H1 (cell line): ENCODE measurements around the gene HSD17B13. TPM values are rescaled to one million over a fixed set of nuclear protein-coding genes. Genes with fewer than 3 reads are reported as not detected.

Source experiments
- CTCF ChIA-PET: fragments of 300-600 bp; sonication (Branson Sonifier 250); formaldehyde crosslinking; loops from one replicate; lab custom pipeline; 2021; ENCODE audit not compliant: partially characterized antibody; lab: Charles Lee
- POLR2A ChIA-PET: fragments of 300-600 bp; sonication (Branson Sonifier 250); formaldehyde crosslinking; loops from one replicate; lab custom pipeline; 2021; ENCODE audit warnings: inconsistent platforms; ENCODE audit not compliant: partially characterized antibody; lab: Charles Lee
- DNase-seq, 2 experiments: peaks; one replicate each; pipeline versions ENCODE4 v3.0.0 to v3.0.0-alpha.2; 2010 to 2022; ENCODE audit warnings: low spot score in 2 of 2, low read depth in 1 of 2, mixed read lengths in 1 of 2
- FAIRE-seq: peaks from 2 replicates; lab custom pipeline; 2011; peaks lifted over from hg19 to GRCh38; lab: Jason Lieb, UNC
- H2AFZ ChIP-seq: 2 replicates; pipeline ENCODE4 v1.8.1; 2012; ENCODE audit warnings: low read length, inconsistent platforms
- H2AK5ac ChIP-seq: 2 replicates; pipeline ENCODE4 v1.6.1; 2013; ENCODE audit warnings: low read depth, low read length
- H2BK120ac ChIP-seq: replicated peaks from 2 replicates; pipeline ENCODE3; 2013; ENCODE audit warnings: low read depth, low read length, inconsistent platforms
- H2BK12ac ChIP-seq: 2 replicates; pipeline ENCODE4 v1.6.1; 2013; ENCODE audit warnings: low read depth, low read length
- H2BK15ac ChIP-seq: 2 replicates; pipeline ENCODE4 v1.6.1; 2013; ENCODE audit warnings: low read length
- H2BK20ac ChIP-seq: 2 replicates; pipeline ENCODE4 v1.6.1; 2013; ENCODE audit warnings: low read length
- H2BK5ac ChIP-seq: 2 replicates; pipeline ENCODE4 v1.6.1; 2013; ENCODE audit warnings: low read depth, low read length
- H3K14ac ChIP-seq: 2 replicates; pipeline ENCODE4 v1.6.1; 2013; ENCODE audit warnings: inconsistent platforms; ENCODE audit not compliant: insufficient read length
- H3K18ac ChIP-seq: 2 replicates; pipeline ENCODE4 v1.6.1; 2013; ENCODE audit warnings: low read length; ENCODE audit errors: extremely low read depth
- H3K23ac ChIP-seq: 2 replicates; pipeline ENCODE4 v1.6.1; 2013; ENCODE audit warnings: inconsistent platforms; ENCODE audit not compliant: insufficient read length
- H3K23me2 ChIP-seq: 2 replicates; pipeline ENCODE4 v1.6.1; 2013; ENCODE audit warnings: low read depth, low read length
- H3K27ac ChIP-seq: 2 replicates; pipeline ENCODE4 v1.6.1; 2011; ENCODE audit warnings: low read depth, low read length, inconsistent platforms
- H3K27me3 ChIP-seq, 4 experiments: replicated peaks in 1 of 4; 1 replicate in 1 of 4; 2 replicates in 3 of 4; pipeline versions ENCODE4 v1.6.1 to v1.8.1; 2011 to 2013; ENCODE audit warnings: low read length in 3 of 4, mild to moderate bottlenecking in 3 of 4, inconsistent platforms in 2 of 4, mixed read lengths in 2 of 4, moderate library complexity in 1 of 4; ENCODE audit not compliant: control insufficient read depth in 3 of 4, insufficient read depth in 3 of 4; ENCODE audit errors: extremely low read depth in 1 of 4
- H3K36me3 ChIP-seq, 4 experiments: 2 replicates each; pipeline versions ENCODE4 v1.6.1 to v1.8.1; 2011 to 2013; ENCODE audit warnings: mild to moderate bottlenecking in 4 of 4, low read length in 3 of 4, moderate library complexity in 2 of 4, control low read depth in 1 of 4, inconsistent platforms in 1 of 4; ENCODE audit not compliant: insufficient read depth in 4 of 4, control insufficient read depth in 2 of 4
- H3K4ac ChIP-seq: replicated peaks from 2 replicates; pipeline ENCODE3; 2013; ENCODE audit warnings: low read length, low read depth, mixed read lengths, inconsistent platforms; ENCODE audit not compliant: insufficient read length
- H3K4me1 ChIP-seq, 4 experiments: replicated peaks in 1 of 4; 1 replicate in 1 of 4; 2 replicates in 3 of 4; pipeline versions ENCODE4 v1.6.1 to v1.8.1; 2011 to 2013; ENCODE audit warnings: low read length in 3 of 4, inconsistent platforms in 2 of 4, mixed read lengths in 1 of 4; ENCODE audit not compliant: insufficient read depth in 4 of 4, control insufficient read depth in 3 of 4
- H3K4me2 ChIP-seq, 2 experiments: 2 replicates each; pipeline versions ENCODE4 v1.6.1 to v1.8.1; 2011 to 2013; ENCODE audit warnings: low read depth in 2 of 2, low read length in 2 of 2, control low read depth in 1 of 2, inconsistent platforms in 1 of 2, mild to moderate bottlenecking in 1 of 2; ENCODE audit not compliant: insufficient read depth in 1 of 2
- H3K4me3 ChIP-seq, 4 experiments: fragments of 200-600, 300-600 bp in 1 of 4; sonication (generic), shearing (Covaris generic), sonication (Bioruptor Twin) in 1 of 4; 2 replicates each; pipeline versions ENCODE4 v1.5.1 to v1.8.1; 2011 to 2016; ENCODE audit warnings: low read length in 4 of 4, low read depth in 3 of 4, control low read depth in 2 of 4, inconsistent platforms in 2 of 4, mild to moderate bottlenecking in 2 of 4, mixed read lengths in 1 of 4, moderate library complexity in 1 of 4; ENCODE audit not compliant: insufficient read depth in 2 of 4; ENCODE audit errors: extremely low read depth in 1 of 4
- H3K56ac ChIP-seq: replicated peaks from 2 replicates; pipeline ENCODE3; 2013; ENCODE audit warnings: low read depth, mild to moderate bottlenecking, mixed read lengths, low read length, inconsistent platforms; ENCODE audit not compliant: insufficient read length
- H3K79me1 ChIP-seq: 2 replicates; pipeline ENCODE4 v1.6.1; 2013; ENCODE audit warnings: low read depth, low read length, control low read depth
- H3K79me2 ChIP-seq, 2 experiments: 2 replicates each; pipeline versions ENCODE4 v1.6.1 to v1.8.1; 2012 to 2013; ENCODE audit warnings: low read length in 2 of 2, mild to moderate bottlenecking in 2 of 2, inconsistent platforms in 1 of 2; ENCODE audit not compliant: insufficient read depth in 2 of 2, control insufficient read depth in 1 of 2
- H3K9ac ChIP-seq, 4 experiments: replicated peaks in 1 of 4; 1 replicate in 1 of 4; 2 replicates in 3 of 4; pipeline versions ENCODE4 v1.6.1 to v1.8.1; 2011 to 2013; ENCODE audit warnings: low read depth in 3 of 4, low read length in 3 of 4, control low read depth in 2 of 4, mild to moderate bottlenecking in 2 of 4, moderate library complexity in 2 of 4, inconsistent platforms in 1 of 4; ENCODE audit errors: extremely low read depth in 1 of 4
- H3K9me3 ChIP-seq, 2 experiments: 2 replicates each; pipeline versions ENCODE4 v1.6.1 to v1.8.1; 2012 to 2013; ENCODE audit warnings: mild to moderate bottlenecking in 2 of 2, moderate library complexity in 2 of 2, control low read depth in 1 of 2, inconsistent platforms in 1 of 2, low read depth in 1 of 2, low read length in 1 of 2, mixed read lengths in 1 of 2; ENCODE audit not compliant: insufficient read depth in 2 of 2
- H4K20me1 ChIP-seq, 2 experiments: replicated peaks in 1 of 2; 2 replicates each; pipeline versions ENCODE3 to v1.8.1; 2011 to 2013; ENCODE audit warnings: inconsistent platforms in 2 of 2, low read length in 2 of 2, mild to moderate bottlenecking in 1 of 2; ENCODE audit not compliant: insufficient read depth in 2 of 2, control insufficient read depth in 1 of 2
- H4K5ac ChIP-seq: 2 replicates; pipeline ENCODE4 v1.6.1; 2013; ENCODE audit warnings: low read length, low read depth, mixed read lengths, inconsistent platforms; ENCODE audit not compliant: insufficient read length
- H4K8ac ChIP-seq: 2 replicates; pipeline ENCODE4 v1.8.0; 2013; ENCODE audit warnings: mild to moderate bottlenecking, moderate library complexity, low read length, inconsistent platforms; ENCODE audit not compliant: insufficient read depth; ENCODE audit errors: extremely low read depth
- H4K91ac ChIP-seq: replicated peaks from 2 replicates; pipeline ENCODE3; 2013; ENCODE audit warnings: low read length, mixed read lengths, inconsistent platforms; ENCODE audit not compliant: insufficient read length
- E2F6 ChIP-seq: IDR thresholded peaks from 2 replicates; pipeline ENCODE4 v1.6.1; 2012; ENCODE audit warnings: inconsistent platforms
- KDM5A ChIP-seq: fragments of 200-600 bp; IDR thresholded peaks from 2 replicates; pipeline ENCODE4 v1.7.1; 2012; ENCODE audit warnings: mild to moderate bottlenecking, low read length, inconsistent platforms, mixed read lengths
- NANOG ChIP-seq: IDR thresholded peaks from 2 replicates; pipeline ENCODE4 v1.6.1; 2011; ENCODE audit warnings: low read length, low read depth, mild to moderate bottlenecking, inconsistent platforms; ENCODE audit not compliant: insufficient read depth, poor library complexity, severe bottlenecking
- PHF8 ChIP-seq: fragments of 200-600 bp; sonication (generic); conservative IDR thresholded peaks from 2 replicates; pipeline ENCODE4 v1.7.1; 2012; ENCODE audit warnings: low read depth, mild to moderate bottlenecking, inconsistent platforms, low read length, moderate library complexity
- RBBP5 ChIP-seq: IDR thresholded peaks from 2 replicates; pipeline ENCODE4 v1.7.1; 2012; ENCODE audit warnings: low read depth, mild to moderate bottlenecking, inconsistent platforms, low read length, moderate library complexity, borderline replicate concordance
- RNF2 ChIP-seq: fragments of 200-900, 300-1000 bp; sonication (generic); IDR thresholded peaks from 2 replicates; pipeline ENCODE4 v1.7.1; 2016; ENCODE audit warnings: borderline replicate concordance, low read depth, mild to moderate bottlenecking, antibody characterized with exemption, low read length; ENCODE audit not compliant: poor library complexity, severe bottlenecking; ENCODE audit errors: missing control alignments
- SIRT6 ChIP-seq: IDR thresholded peaks from one replicate; pipeline ENCODE4 v1.7.1; 2012; ENCODE audit warnings: low read length, inconsistent platforms
- SP2 ChIP-seq: IDR thresholded peaks from 2 replicates; pipeline ENCODE4 v1.6.1; 2012; ENCODE audit warnings: mild to moderate bottlenecking, low read length, inconsistent platforms
- SP4 ChIP-seq: IDR thresholded peaks from 2 replicates; pipeline ENCODE4 v1.6.1; 2012; ENCODE audit warnings: low read length, inconsistent platforms
- WGBS, 2 experiments: shearing (Covaris generic) in 1 of 2; methylation state at CpG; one replicate each; pipeline versions ENCODE4 v1.1.6 to v1.1.7; 2013 to 2015; ENCODE audit warnings: low lambda C conversion rate in 2 of 2, mixed read lengths in 2 of 2, inconsistent platforms in 1 of 2, low coverage in 1 of 2, missing lambda C conversion rate in 1 of 2; ENCODE audit not compliant: insufficient replicate concordance in 2 of 2, insufficient coverage in 1 of 2, insufficient read length in 1 of 2; ENCODE audit errors: extremely low coverage in 1 of 2, missing lambda C conversion rate in 1 of 2; 5-methylcytosine and 5-hydroxymethylcytosine counted together
- polyA plus RNA-seq, 7 experiments: library from polyadenylated mRNA; depleted of rRNA in 3 of 7; stranded (reverse) in 5 of 7; unstranded in 2 of 7; fragments of >200 nt in 5 of 7; fragments of 200-250 nt in 2 of 7; gene quantifications; 1 replicate in 5 of 7; 2 replicates in 1 of 7; 4 replicates in 1 of 7; pipeline versions ENCODE4 v1.2.1 to v1.2.3, GENCODE V29; 2011 to 2013; ENCODE audit warnings: missing spikeins in 2 of 7, mixed read lengths in 2 of 7
- total RNA-seq: library from RNA; stranded (reverse); fragmentation: NEBNext Ultra II Directional; extraction: Animal tissue kit (Norgen Biotek cat#: 25700); gene quantifications from 2 replicates; pipeline ENCODE4 v1.2.1, GENCODE V29; 2021

HSD17B13 gene
- total and polyA plus RNA-seq, 2 of the 8 experiments (the other 6 are each of a cell fraction or from before 2014, with no cell fraction given) = 0.09 to 0.13 TPM

DNA sequence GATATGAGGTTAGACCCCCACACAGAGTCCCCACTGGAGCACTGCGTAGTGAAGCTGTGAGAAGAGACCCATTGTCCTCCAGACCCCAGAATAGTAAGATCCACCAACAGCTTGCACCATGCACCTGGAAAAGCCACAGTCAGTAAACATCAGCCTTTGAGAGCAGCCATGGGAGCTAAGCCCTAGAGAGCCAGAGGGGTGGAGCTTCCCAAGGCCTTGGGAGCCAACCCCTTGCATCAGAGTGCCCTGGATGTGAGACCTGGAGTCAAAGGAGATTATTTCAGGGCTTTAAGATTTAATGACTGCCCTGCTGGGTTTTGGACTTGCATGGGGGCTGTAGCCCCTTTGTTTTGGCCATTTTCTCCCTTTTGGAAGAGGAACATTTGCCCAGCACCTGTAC is 35.7 kb downstream of the HSD17B13 start:
- no peak overlapping the region for H3K4me2 ChIP-seq
- DNase-seq (no peak), FAIRE-seq (no peak)
- no peaks in the 10 kb centered on the region for H3K23me2 ChIP-seq
- peaks cover 23 to 36% of the 10 kb centered on the region in 2 experiments for H3K9me3 ChIP-seq
- TF ChIP-seq PHF8 = no peak
- no peak for TF ChIP-seq SIRT6
- no peak for TF ChIP-seq E2F6
- no peak for TF ChIP-seq SP2
- no peak for TF ChIP-seq NANOG
- TF ChIP-seq RNF2 = no peak
- no peak for TF ChIP-seq RBBP5
- TF ChIP-seq KDM5A = no peak
- TF ChIP-seq SP4 = no peak
- no peak overlapping the region for H2AFZ ChIP-seq
- no peak overlapping the region for H2BK120ac ChIP-seq
- H3K4me3 ChIP-seq = no peak overlapping the region
- no peak overlapping the region for H2BK15ac ChIP-seq
- H4K5ac ChIP-seq = no peak overlapping the region
- H3K27me3 ChIP-seq = no peaks in the 10 kb centered on the region
- H3K79me1 ChIP-seq = no peaks in the 10 kb centered on the region
- ChIA-PET POLR2A (no interaction called here), CTCF (no interaction called here)
- H4K20me1 ChIP-seq = no peaks in the 10 kb centered on the region
- no peak overlapping the region for H4K8ac ChIP-seq
- no peaks in the 10 kb centered on the region for H3K4me1 ChIP-seq
- no peak overlapping the region for H2BK12ac ChIP-seq
- H3K18ac ChIP-seq = no peak overlapping the region
- no peak overlapping the region for H3K56ac ChIP-seq
- no peak overlapping the region for H3K27ac ChIP-seq
- H3K23ac ChIP-seq = no peak overlapping the region
- 100% methylated on average over 1 of the region's 1 CpG; no CpG with 5 or more reads in 1 of the 2 experiments for WGBS, 2 experiments
- no peaks in the 10 kb centered on the region for H3K79me2 ChIP-seq
- H3K9ac ChIP-seq = no peak overlapping the region
- no peak overlapping the region for H3K4ac ChIP-seq
- no peak overlapping the region for H2BK20ac ChIP-seq
- no peak overlapping the region for H2AK5ac ChIP-seq
- H4K91ac ChIP-seq = no peak overlapping the region
- H3K14ac ChIP-seq = no peak overlapping the region
- no peak overlapping the region for H2BK5ac ChIP-seq
- H3K36me3 ChIP-seq = no peaks in the 10 kb centered on the region; a peak in 1 of 8 replicates
